Mucosa of descending colon (tissue), 3 donors: Measurements from ENCODE around the gene KDM1B. TPM values are rescaled to one million over a fixed set of nuclear protein-coding genes. Genes with fewer than 3 reads are reported as not detected.
A peak's percentile ranks its signal among the peaks of the same experiment; 100 is the strongest.

Experiments used
- ATAC-seq: fragments of 200-7000 bp; cut with Tn5 transposase; one replicate; pipeline ENCODE4 v1.9.1; 2020; ENCODE audit warnings: mild to moderate bottlenecking, moderate library complexity
- DNase-seq, 3 donors: peaks; one replicate each; pipeline ENCODE4 v3.0.0-alpha.2; 2020
- H3K36me3 ChIP-seq: fragments of 200-600 bp; one replicate; pipeline ENCODE4 v1.8.0; 2021; ENCODE audit warnings: low read depth, mild to moderate bottlenecking
- H3K4me1 ChIP-seq: fragments of 200-600 bp; one replicate; pipeline ENCODE4 v1.8.0; 2021; ENCODE audit warnings: low read depth, mild to moderate bottlenecking
- H3K4me3 ChIP-seq: fragments of 200-600 bp; one replicate; pipeline ENCODE4 v1.8.0; 2021; ENCODE audit warnings: mild to moderate bottlenecking
- H3K9me3 ChIP-seq: fragments of 200-600 bp; one replicate; pipeline ENCODE4 v1.8.0; 2021; ENCODE audit warnings: mild to moderate bottlenecking
- intact Hi-C, 2 donors: fragments of 100-400 bp; cut with DNase I in 1 of 2; cut with micrococcal nuclease in 1 of 2; formaldehyde crosslinking; loops; one replicate each; pipeline versions ENCODE4 v1.11.0 to v1.11.1; 2022; cut with DNase I, micrococcal nuclease
- total RNA-seq, 3 donors: library from RNA; stranded (reverse); fragmentation: NEBNext Ultra II Directional in 2 of 3; extraction: Animal tissue kit (Norgen Biotek cat#: 25700) in 2 of 3; gene quantifications; one replicate each; pipeline versions ENCODE4 v1.2.1 to v1.2.4, GENCODE V29; 2021 to 2023
- TF ChIP-seq, protein P1 (sequence below): fragments of 200-600 bp; IDR thresholded peaks from one replicate; pipeline ENCODE4 v1.8.0; 2022; ENCODE audit warnings: antibody characterized with exemption, mild to moderate bottlenecking
- donor health status: DM: no; HTN: no; CAD: no; lungs with moderate emphysema.
- donor health status: DM: no; HTN: no; CAD: no.
- donor health status: DM: no; HTN: yes; CAD: no.

KDM1B gene
- total RNA-seq, 3 donors from 2014 or later, result 34.6 to 47.4 (median 37.6) TPM

DNA sequence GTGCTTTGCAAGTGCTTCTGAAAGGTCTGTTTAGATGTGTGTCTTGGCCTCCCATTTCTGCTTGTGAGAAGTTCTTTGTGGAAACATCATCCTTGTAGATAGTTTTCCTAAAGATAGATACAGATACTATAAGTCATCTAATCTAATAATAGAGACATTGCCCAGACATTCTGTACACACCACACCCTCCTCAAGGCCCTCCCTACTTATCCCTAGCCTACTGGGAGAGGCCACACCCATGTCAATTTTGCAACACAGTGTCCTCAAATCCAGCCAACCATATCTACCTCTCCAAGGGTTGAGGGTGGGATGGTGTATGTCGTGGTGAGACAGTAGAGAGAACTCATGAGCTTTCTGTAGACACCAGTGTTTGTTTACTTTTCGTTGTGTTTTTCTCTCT, 6.2 kb downstream of the KDM1B start:
- TF ChIP-seq, protein P1, sequence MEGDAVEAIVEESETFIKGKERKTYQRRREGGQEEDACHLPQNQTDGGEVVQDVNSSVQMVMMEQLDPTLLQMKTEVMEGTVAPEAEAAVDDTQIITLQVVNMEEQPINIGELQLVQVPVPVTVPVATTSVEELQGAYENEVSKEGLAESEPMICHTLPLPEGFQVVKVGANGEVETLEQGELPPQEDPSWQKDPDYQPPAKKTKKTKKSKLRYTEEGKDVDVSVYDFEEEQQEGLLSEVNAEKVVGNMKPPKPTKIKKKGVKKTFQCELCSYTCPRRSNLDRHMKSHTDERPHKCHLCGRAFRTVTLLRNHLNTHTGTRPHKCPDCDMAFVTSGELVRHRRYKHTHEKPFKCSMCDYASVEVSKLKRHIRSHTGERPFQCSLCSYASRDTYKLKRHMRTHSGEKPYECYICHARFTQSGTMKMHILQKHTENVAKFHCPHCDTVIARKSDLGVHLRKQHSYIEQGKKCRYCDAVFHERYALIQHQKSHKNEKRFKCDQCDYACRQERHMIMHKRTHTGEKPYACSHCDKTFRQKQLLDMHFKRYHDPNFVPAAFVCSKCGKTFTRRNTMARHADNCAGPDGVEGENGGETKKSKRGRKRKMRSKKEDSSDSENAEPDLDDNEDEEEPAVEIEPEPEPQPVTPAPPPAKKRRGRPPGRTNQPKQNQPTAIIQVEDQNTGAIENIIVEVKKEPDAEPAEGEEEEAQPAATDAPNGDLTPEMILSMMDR, result no peak
- Histone ChIP-seq H3K36me3 (no peaks in the 10 kb centered on the region), H3K4me3 (no peak overlapping the region), H3K4me1 (no peaks in the 10 kb centered on the region), H3K9me3 (no peaks in the 10 kb centered on the region)
- intact Hi-C loops, result no loop called here
- ATAC-seq, result peak; percentile 61
- no peak for DNase-seq

DNA sequence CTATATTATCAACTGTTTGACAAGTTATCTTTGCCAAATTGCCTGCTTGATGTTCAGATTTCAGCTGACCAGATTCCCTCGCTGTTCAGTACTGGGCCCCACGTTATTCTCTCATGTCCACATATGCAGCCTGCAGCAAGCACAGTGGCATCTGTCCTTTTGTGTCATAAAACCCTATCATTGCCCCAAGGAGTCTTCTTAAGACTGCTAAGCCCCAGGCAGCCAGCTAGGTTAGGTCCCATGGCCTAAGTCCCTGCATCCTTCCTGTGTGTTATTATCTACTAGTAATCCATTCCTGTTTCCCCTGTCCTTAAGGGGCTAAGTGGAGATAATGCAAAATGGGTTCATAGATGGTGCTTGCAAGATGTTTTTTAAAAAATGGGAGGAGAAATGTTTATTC, 7.2 kb downstream of the KDM1B start:
- Histone ChIP-seq H3K36me3 (no peaks in the 10 kb centered on the region), H3K4me1 (no peaks in the 10 kb centered on the region), H3K9me3 (no peaks in the 10 kb centered on the region), H3K4me3 (no peak overlapping the region)
- DNase-seq, result no peak
- TF ChIP-seq, protein P1, result no peak
- intact Hi-C loops, result no loop called here
- no peak for ATAC-seq

DNA sequence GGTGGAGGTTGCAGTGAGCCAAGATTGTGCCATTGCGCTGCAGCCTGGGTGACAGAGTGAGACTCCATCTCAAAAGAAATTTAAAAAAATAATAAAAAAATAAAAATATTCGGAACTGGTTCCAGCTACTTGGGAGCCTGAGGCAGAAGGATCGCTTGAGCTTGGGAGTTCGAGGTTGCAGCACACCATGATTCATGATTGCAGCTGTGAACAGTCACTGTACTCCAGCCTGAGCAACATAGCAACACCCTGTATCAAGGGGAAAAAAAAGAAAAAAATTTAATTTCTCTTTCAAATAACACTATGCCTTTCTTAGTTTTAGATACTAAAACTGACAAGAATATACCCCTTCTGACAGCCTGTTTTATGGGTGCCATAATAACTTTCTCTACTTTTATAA, 10.5 kb downstream of the KDM1B start:
- intact Hi-C loops, result no loop called here
- TF ChIP-seq, protein P1, result no peak
- DNase-seq (no peak), ATAC-seq (no peak)
- Histone ChIP-seq H3K4me1 (no peaks in the 10 kb centered on the region), H3K4me3 (no peak overlapping the region), H3K36me3 (peaks cover 7% of the 10 kb centered on the region), H3K9me3 (no peaks in the 10 kb centered on the region)

DNA sequence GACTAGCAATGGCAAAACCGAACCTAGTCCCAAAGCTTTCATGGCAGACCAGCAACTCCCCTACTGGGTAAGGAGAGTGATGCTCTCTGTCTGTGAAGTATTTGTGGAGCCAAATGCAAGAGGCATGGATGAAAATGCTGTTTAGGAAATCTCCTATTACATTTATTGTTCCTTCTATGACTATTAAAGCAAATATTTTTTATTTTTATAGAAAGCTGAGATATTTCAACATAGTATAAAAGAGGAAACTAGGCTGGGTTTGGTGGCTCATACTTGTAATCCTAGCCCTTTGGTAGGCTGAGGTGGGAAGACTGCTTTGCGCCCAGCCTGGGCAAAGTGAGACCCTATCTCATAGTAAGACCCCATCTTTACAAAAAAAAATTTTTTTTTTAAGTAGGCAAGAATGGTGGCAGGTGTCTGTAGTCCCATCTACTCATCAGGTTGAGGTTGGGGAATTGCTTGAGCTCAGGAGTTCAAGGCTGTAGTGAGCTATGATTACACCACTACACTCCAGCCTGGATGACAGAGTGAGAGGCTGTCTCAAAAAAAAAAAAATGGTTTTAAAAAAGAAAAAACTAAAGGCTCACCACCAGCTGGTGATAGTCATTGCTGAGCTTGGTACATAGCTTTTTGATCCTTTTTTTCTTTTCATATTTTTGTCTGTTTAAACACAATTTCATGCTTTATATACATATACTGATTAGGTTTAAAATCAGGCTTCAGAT, 11.3 kb downstream of the KDM1B start:
- H3K4me1 ChIP-seq, result no peaks in the 10 kb centered on the region

DNA sequence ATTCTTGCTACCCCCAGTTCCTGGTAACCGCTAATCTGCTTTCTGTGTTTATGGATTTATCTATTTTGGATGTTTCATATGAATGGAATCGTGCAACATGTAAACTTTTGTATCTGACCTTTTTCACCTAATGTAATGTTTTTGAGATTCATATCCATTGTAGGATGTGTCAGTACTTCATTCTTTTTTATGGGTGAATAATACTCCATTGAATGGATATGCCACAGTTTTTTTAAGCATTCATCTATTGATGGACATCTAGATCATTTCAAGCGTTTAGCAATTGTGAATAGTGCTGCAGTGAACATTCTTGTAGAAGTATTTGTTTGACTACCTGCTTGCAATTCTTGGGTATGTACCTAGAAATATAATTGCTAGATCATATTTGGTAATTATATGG, 13.0 kb downstream of the KDM1B start:
- DNase-seq (no peak), ATAC-seq (no peak)
- intact Hi-C loops, result no loop called here
- Histone ChIP-seq H3K4me1 (no peaks in the 10 kb centered on the region), H3K4me3 (no peak overlapping the region), H3K36me3 (peaks cover 7% of the 10 kb centered on the region), H3K9me3 (no peaks in the 10 kb centered on the region)
- TF ChIP-seq, protein P1, result no peak

More for the DNA sequence above, 11.3 kb downstream of the KDM1B start:
- intact Hi-C loops, result no loop called here
- TF ChIP-seq, protein P1, result no peak
- no peak for DNase-seq
- Histone ChIP-seq H3K9me3 (no peaks in the 10 kb centered on the region), H3K4me3 (no peak overlapping the region), H3K36me3 (peaks cover 7% of the 10 kb centered on the region)
- ATAC-seq, result no peak
